Nephron progenitor cell (in vitro differentiated cells): ENCODE results near the gene MLYCD.
A peak's percentile ranks its signal among the peaks of the same experiment; 100 is the strongest.

Experiments
- DNase-seq: peaks from one replicate; pipeline ENCODE4 v3.0.0; 2021
- H3K27ac Mint-ChIP-seq: 2 replicates; pipeline ENCODE4 v1.8.0; 2021; ENCODE audit warnings: mild to moderate bottlenecking, moderate library complexity, mixed read lengths
- H3K27me3 Mint-ChIP-seq: 2 replicates; pipeline ENCODE4 v1.8.0; 2021; ENCODE audit warnings: mild to moderate bottlenecking, low read depth, mixed read lengths; ENCODE audit not compliant: poor library complexity
- H3K36me3 Mint-ChIP-seq: 2 replicates; pipeline ENCODE4 v1.8.0; 2021; ENCODE audit warnings: low read depth, mixed read lengths
- H3K4me1 Mint-ChIP-seq: 2 replicates; pipeline ENCODE4 v1.8.0; 2021; ENCODE audit warnings: mixed read lengths
- H3K4me3 Mint-ChIP-seq: 2 replicates; pipeline ENCODE4 v1.8.0; 2021; ENCODE audit warnings: mild to moderate bottlenecking, moderate library complexity, mixed read lengths
- H3K9me3 Mint-ChIP-seq: 2 replicates; pipeline ENCODE4 v1.8.0; 2021; ENCODE audit warnings: mild to moderate bottlenecking, moderate library complexity, mixed read lengths
- TF ChIP-seq, protein P1 (sequence below): fragments of 200-600 bp; sonication (generic); IDR thresholded peaks from 2 replicates; pipeline ENCODE4 v1.5.0; 2021; ENCODE audit warnings: antibody characterized with exemption

Gene MLYCD

GRCh38 chr16:83907631-83908250 lies 8.8 kb downstream of the MLYCD start:
- Mint-ChIP-seq H3K4me3 (no peak overlapping the region), H3K9me3 (no peaks in the 10 kb centered on the region), H3K4me1 (peaks cover 25% of the 10 kb centered on the region), H3K27me3 (no peaks in the 10 kb centered on the region), H3K36me3 (peaks cover 45% of the 10 kb centered on the region), H3K27ac (no peak overlapping the region)
- TF ChIP-seq, protein P1, sequence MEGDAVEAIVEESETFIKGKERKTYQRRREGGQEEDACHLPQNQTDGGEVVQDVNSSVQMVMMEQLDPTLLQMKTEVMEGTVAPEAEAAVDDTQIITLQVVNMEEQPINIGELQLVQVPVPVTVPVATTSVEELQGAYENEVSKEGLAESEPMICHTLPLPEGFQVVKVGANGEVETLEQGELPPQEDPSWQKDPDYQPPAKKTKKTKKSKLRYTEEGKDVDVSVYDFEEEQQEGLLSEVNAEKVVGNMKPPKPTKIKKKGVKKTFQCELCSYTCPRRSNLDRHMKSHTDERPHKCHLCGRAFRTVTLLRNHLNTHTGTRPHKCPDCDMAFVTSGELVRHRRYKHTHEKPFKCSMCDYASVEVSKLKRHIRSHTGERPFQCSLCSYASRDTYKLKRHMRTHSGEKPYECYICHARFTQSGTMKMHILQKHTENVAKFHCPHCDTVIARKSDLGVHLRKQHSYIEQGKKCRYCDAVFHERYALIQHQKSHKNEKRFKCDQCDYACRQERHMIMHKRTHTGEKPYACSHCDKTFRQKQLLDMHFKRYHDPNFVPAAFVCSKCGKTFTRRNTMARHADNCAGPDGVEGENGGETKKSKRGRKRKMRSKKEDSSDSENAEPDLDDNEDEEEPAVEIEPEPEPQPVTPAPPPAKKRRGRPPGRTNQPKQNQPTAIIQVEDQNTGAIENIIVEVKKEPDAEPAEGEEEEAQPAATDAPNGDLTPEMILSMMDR: no peak
- DNase-seq: no peak

DNA sequence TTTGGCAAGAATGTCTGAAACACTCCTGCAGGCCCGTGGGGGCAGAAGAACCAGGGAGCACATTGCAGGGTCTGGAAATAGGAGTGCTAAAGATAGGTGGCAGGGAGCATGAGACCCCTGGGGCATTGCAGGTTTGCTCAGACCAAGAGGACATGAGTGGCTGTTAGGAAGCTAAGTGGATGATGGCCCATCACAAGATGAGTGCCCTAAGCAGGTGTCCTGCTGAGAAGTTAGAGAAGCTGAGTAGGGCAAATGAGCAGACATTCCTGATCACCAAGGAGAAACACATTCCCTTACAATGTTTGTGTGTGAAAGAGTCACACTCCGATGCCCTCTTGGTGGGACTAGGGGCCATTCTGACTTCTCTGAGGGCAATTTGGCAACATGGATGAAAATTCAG lies 9.9 kb downstream of the MLYCD start:
- H3K36me3 Mint-ChIP-seq: peaks cover 55% of the 10 kb centered on the region
- peaks cover 25% of the 10 kb centered on the region for H3K4me1 Mint-ChIP-seq
- TF ChIP-seq, protein P1: no peak
- no peaks in the 10 kb centered on the region for H3K9me3 Mint-ChIP-seq
- DNase-seq: no peak
- no peak overlapping the region for H3K4me3 Mint-ChIP-seq
- H3K27me3 Mint-ChIP-seq: no peaks in the 10 kb centered on the region
- no peak overlapping the region for H3K27ac Mint-ChIP-seq

DNA sequence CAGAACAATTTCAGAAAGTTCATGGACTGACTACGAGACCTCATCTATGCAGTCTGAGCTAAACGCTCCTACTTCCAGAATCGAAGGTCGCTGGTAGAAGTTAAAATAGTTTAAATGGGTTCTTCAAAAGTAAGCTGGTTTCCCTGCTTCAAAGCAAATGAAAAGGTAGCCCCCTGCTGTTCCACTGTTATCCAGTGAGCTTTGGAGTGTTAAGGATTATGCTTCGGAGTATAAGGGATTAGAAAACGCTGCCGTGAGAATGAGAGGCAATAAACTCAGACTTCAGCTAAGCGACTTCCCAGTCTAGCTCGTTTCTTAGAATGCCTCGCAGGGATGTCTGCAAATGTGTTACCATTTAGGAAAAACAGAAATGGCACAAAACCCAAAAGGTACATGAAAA lies 12.4 kb downstream of the MLYCD start:
- TF ChIP-seq, protein P1: no peak
- Mint-ChIP-seq H3K9me3 (no peaks in the 10 kb centered on the region), H3K27ac (peak overlapping the region; percentile 94), H3K4me3 (no peak overlapping the region), H3K4me1 (peaks cover 43% of the 10 kb centered on the region), H3K36me3 (peaks cover 73% of the 10 kb centered on the region), H3K27me3 (no peaks in the 10 kb centered on the region)
- DNase-seq: no peak

DNA sequence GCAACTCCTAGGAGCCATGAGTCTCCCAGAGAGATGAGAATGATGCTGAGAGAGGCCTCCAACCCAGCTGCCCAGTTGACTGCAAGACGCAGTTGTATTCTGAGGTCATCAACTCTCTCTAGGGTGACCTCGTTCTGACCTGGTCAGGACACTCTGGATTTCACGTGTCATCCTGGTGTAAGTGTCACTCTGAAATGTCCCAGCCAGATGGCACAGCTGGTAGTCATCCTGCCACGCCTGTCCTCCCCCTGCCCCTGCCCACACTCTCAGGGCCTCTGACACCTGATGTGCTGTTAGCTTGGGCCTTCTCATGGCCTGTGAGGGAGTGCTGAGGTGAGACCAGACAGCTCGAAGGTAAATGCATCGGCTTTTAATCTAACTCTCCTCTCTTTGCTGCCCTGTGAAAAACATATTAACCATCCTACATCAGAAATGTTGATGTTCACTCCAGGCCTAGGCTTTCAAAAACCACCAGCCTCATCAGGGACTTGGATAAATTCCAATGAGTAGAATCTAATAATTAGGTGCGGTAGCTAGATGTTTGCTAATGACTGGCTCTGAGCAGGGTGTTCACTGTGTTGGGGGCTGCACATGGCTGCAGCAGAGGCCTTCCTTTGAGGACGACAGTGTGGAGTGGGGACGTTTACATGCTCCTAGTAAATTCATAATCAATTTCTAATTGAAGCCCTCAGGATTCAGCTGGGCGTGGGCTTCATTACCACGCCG lies 13.8 kb downstream of the MLYCD start:
- no peak for DNase-seq
- H3K36me3 Mint-ChIP-seq: peaks cover 71% of the 10 kb centered on the region
- H3K4me1 Mint-ChIP-seq: peaks cover 43% of the 10 kb centered on the region
- H3K27me3 Mint-ChIP-seq: no peaks in the 10 kb centered on the region
- H3K27ac Mint-ChIP-seq: peak overlapping the region; percentile 3
- TF ChIP-seq, protein P1: no peak
- no peak overlapping the region for H3K4me3 Mint-ChIP-seq
- no peaks in the 10 kb centered on the region for H3K9me3 Mint-ChIP-seq

DNA sequence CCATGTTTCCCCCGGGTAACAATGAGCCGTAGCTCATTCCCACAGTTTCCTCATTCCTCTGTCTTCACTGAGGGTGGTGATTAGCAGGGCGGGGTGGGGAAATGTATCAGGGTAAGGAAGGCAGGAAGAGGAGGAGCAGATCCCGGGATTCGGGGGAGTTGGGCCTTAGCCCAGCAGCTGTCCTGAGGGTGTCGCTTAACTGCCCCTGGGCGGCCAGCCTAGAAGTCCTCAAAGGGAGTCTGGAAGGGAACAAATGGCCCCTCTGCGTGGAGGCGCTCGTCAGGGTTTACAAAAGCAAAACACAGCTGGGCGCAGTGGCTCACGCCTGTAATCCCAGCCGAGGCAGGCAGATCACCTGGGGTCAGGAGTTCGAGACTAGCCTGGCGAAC lies 14.3 kb downstream of the MLYCD start:
- H3K4me3 Mint-ChIP-seq: no peak overlapping the region

More for the DNA sequence above, 14.3 kb downstream of the MLYCD start:
- Mint-ChIP-seq H3K9me3 (no peaks in the 10 kb centered on the region), H3K4me1 (peaks cover 43% of the 10 kb centered on the region), H3K27me3 (no peaks in the 10 kb centered on the region), H3K36me3 (peaks cover 75% of the 10 kb centered on the region), H3K27ac (peak overlapping the region; percentile 3)
- DNase-seq: no peak
- TF ChIP-seq, protein P1: no peak
